Keratinocyte (primary cell): ENCODE data around the gene FAM78B. TPM values are rescaled to one million over a fixed set of nuclear protein-coding genes. Genes with fewer than 3 reads are reported as not detected.

Experiments used
- DNase-seq: peaks from one replicate; pipeline ENCODE4 v3.0.0-alpha.2; 2011; ENCODE audit warnings: low read depth, missing footprints, low spot score
- FAIRE-seq: peaks from 2 replicates; lab custom pipeline; 2011; peaks lifted over from hg19 to GRCh38; lab: Jason Lieb, UNC
- H2AFZ ChIP-seq: 2 replicates; pipeline ENCODE4 v1.6.0; 2012; ENCODE audit warnings: low read length, control low read depth, inconsistent platforms; ENCODE audit not compliant: control insufficient read depth
- H3K27ac ChIP-seq: 2 replicates; pipeline ENCODE4 v1.5.1; 2011; ENCODE audit warnings: low read length; ENCODE audit not compliant: control insufficient read depth, insufficient read depth
- H3K27me3 ChIP-seq: 3 replicates; pipeline ENCODE4 v1.6.0; 2011; ENCODE audit warnings: low read length; ENCODE audit not compliant: control insufficient read depth, insufficient read depth; ENCODE audit errors: extremely low read depth
- H3K36me3 ChIP-seq, 2 experiments: 2 replicates in 1 of 2; 3 replicates in 1 of 2; pipeline ENCODE4 v1.5.1; 2011; ENCODE audit warnings: low read length in 2 of 2, mild to moderate bottlenecking in 1 of 2; ENCODE audit not compliant: control insufficient read depth in 2 of 2, insufficient read depth in 2 of 2; ENCODE audit errors: extremely low read depth in 1 of 2
- H3K4me1 ChIP-seq: 3 replicates; pipeline ENCODE4 v1.5.1; 2011; ENCODE audit warnings: low read length; ENCODE audit not compliant: control insufficient read depth, insufficient read depth; ENCODE audit errors: extremely low read depth
- H3K4me2 ChIP-seq: 3 replicates; pipeline ENCODE4 v1.6.0; 2011; ENCODE audit warnings: low read depth, low read length; ENCODE audit not compliant: control insufficient read depth, insufficient read depth; ENCODE audit errors: extremely low read depth
- H3K4me3 ChIP-seq, 3 experiments: fragments of 200-600 bp in 1 of 3; sonication (generic) in 1 of 3; 2 replicates in 2 of 3; 3 replicates in 1 of 3; pipeline ENCODE4 v1.5.1; 2011 to 2016; ENCODE audit warnings: low read length in 3 of 3, mild to moderate bottlenecking in 3 of 3, control low read depth in 2 of 3, inconsistent platforms in 1 of 3, low read depth in 1 of 3, mixed read lengths in 1 of 3, mixed run types in 1 of 3, moderate library complexity in 1 of 3; ENCODE audit not compliant: control insufficient read depth in 2 of 3, insufficient read depth in 2 of 3; ENCODE audit errors: extremely low read depth in 1 of 3
- H3K79me2 ChIP-seq: 2 replicates; pipeline ENCODE4 v1.6.0; 2012; ENCODE audit warnings: low read length; ENCODE audit not compliant: control insufficient read depth, insufficient read depth
- H3K9ac ChIP-seq: 3 replicates; pipeline ENCODE4 v1.6.0; 2011; ENCODE audit warnings: low read length; ENCODE audit not compliant: control insufficient read depth, insufficient read depth; ENCODE audit errors: extremely low read depth
- H3K9me1 ChIP-seq: 3 replicates; pipeline ENCODE4 v1.6.0; 2011; ENCODE audit warnings: low read length; ENCODE audit not compliant: control insufficient read depth, insufficient read depth; ENCODE audit errors: extremely low read depth
- H3K9me3 ChIP-seq: 2 replicates; pipeline ENCODE4 v1.5.1; 2012; ENCODE audit warnings: low read depth, low read length; ENCODE audit not compliant: control insufficient read depth
- H4K20me1 ChIP-seq: 3 replicates; pipeline ENCODE4 v1.6.0; 2011; ENCODE audit warnings: low read length; ENCODE audit not compliant: control insufficient read depth, insufficient read depth; ENCODE audit errors: extremely low read depth
- CTCF ChIP-seq, 3 experiments: IDR thresholded peaks in 1 of 3; conservative IDR thresholded peaks in 1 of 3; optimal IDR thresholded peaks in 1 of 3; 2 replicates in 2 of 3; 3 replicates in 1 of 3; pipeline versions ENCODE3 to v1.5.1; 2011; ENCODE audit warnings: low read length in 3 of 3, mild to moderate bottlenecking in 3 of 3, moderate library complexity in 2 of 3, control low read depth in 1 of 3, inconsistent platforms in 1 of 3; ENCODE audit not compliant: insufficient read depth in 2 of 3; ENCODE audit errors: extremely low read depth in 1 of 3
- EZH2 ChIP-seq: IDR thresholded peaks from one replicate; pipeline ENCODE4 v1.6.1; 2012; ENCODE audit warnings: inconsistent platforms, mild to moderate bottlenecking, low read length, moderate library complexity
- dilution Hi-C: fragments of 300-500 bp; cut with MboI; formaldehyde crosslinking; loops from one replicate; pipeline ENCODE4 v1.7.0; 2020; ENCODE audit warnings: low sequenced_read_pairs; ENCODE audit not compliant: extremely low pct_ligation_motif_present
- polyA plus RNA-seq, 5 experiments: library from polyadenylated mRNA; depleted of rRNA in 3 of 5; stranded (reverse) in 3 of 5; stranded (forward) in 1 of 5; unstranded in 1 of 5; fragments of >200 nt; gene quantifications; 1 replicate in 1 of 5; 2 replicates in 3 of 5; 3 replicates in 1 of 5; pipeline versions ENCODE4 v1.2.1 to v1.2.3, GENCODE V29; 2011 to 2012; ENCODE audit warnings: missing spikeins in 2 of 5, low read depth in 1 of 5, low replicate concordance in 1 of 5

The FAM78B gene
- polyA plus RNA-seq, 1 donor (not counting 4 experiments of a cell fraction or from before 2014, with no cell fraction given), result 0.07 TPM

- Histone ChIP-seq H3K9me1 (no peaks in the 10 kb centered on the region), H3K36me3 (no peaks in the 10 kb centered on the region), H3K4me2 (no peak overlapping the region), H3K27ac (no peak overlapping the region), H2AFZ (no peak overlapping the region), H3K9ac (no peak overlapping the region), H3K4me1 (no peaks in the 10 kb centered on the region), H3K79me2 (no peaks in the 10 kb centered on the region), H4K20me1 (no peaks in the 10 kb centered on the region), H3K27me3 (no peaks in the 10 kb centered on the region), H3K4me3 (no peak overlapping the region), H3K9me3 (no peaks in the 10 kb centered on the region)
- TF ChIP-seq CTCF (optimal IDR thresholded peaks at IDR 0.05 in 1 of 3, IDR thresholded peaks at IDR 0.05 in 1 of 3, conservative IDR thresholded peaks at IDR 0.05 in 1 of 3; ENCODE audit: extremely low read depth in 1 of 3, insufficient read depth in 2 of 3, low read length in 3 of 3) (no peak), EZH2 (no peak)
- dilution Hi-C loops, result no loop called here
- DNase-seq, result no peak
- no peak for FAIRE-seq
These were observed 30.0 kb downstream of the FAM78B start for GRCh38 chr1:166136699-166137401.

- Histone ChIP-seq H3K4me1 (no peaks in the 10 kb centered on the region), H3K27me3 (no peaks in the 10 kb centered on the region), H2AFZ (no peak overlapping the region), H3K4me3 (no peak overlapping the region), H3K79me2 (no peaks in the 10 kb centered on the region), H3K9ac (no peak overlapping the region), H3K9me3 (no peaks in the 10 kb centered on the region), H3K9me1 (no peaks in the 10 kb centered on the region), H4K20me1 (no peaks in the 10 kb centered on the region), H3K27ac (no peak overlapping the region), H3K36me3 (no peaks in the 10 kb centered on the region), H3K4me2 (no peak overlapping the region)
- FAIRE-seq (no peak), DNase-seq (no peak)
- dilution Hi-C loops, result no loop called here
- TF ChIP-seq EZH2 (no peak), CTCF (optimal IDR thresholded peaks at IDR 0.05 in 1 of 3, IDR thresholded peaks at IDR 0.05 in 1 of 3, conservative IDR thresholded peaks at IDR 0.05 in 1 of 3; ENCODE audit: extremely low read depth in 1 of 3, insufficient read depth in 2 of 3, low read length in 3 of 3) (no peak)
These were observed 30.6 kb downstream of the FAM78B start for GRCh38 chr1:166136222-166136621.
